GM23338 (cell line): ENCODE measurements around the gene CCDC12. TPM values are rescaled to one million over a fixed set of nuclear protein-coding genes. Genes with fewer than 3 reads are reported as not detected.

Experiments
- ATAC-seq: fragments of 200-7000 bp; cut with Tn5 transposase; 3 replicates; pipeline ENCODE4 v1.9.1; 2020
- DNase-seq: peaks from one replicate; pipeline ENCODE4 v3.0.0-alpha.2; 2015; ENCODE audit warnings: low spot score
- H2AFZ ChIP-seq: fragments of 200-600 bp; sonication (generic); 2 replicates; pipeline ENCODE4 v1.8.0; 2016; ENCODE audit warnings: antibody characterized with exemption, mild to moderate bottlenecking, moderate library complexity
- H3F3A ChIP-seq: fragments of 200-600 bp; sonication (generic); replicated peaks from 2 replicates; pipeline ENCODE4 v1.8.0; 2017; ENCODE audit warnings: antibody characterized with exemption, mixed run types, low read depth
- H3K27ac ChIP-seq: fragments of 200-600 bp; sonication (generic); 2 replicates; pipeline ENCODE4 v1.6.1; 2016; ENCODE audit warnings: low read depth
- H3K27me3 ChIP-seq: fragments of 200-600 bp; sonication (generic); 2 replicates; pipeline ENCODE4 v1.8.0; 2016; ENCODE audit warnings: mild to moderate bottlenecking, mixed run types, moderate library complexity; ENCODE audit not compliant: insufficient read depth
- H3K36me3 ChIP-seq: fragments of 200-600 bp; sonication (generic); 2 replicates; pipeline ENCODE4 v1.8.0; 2016; ENCODE audit warnings: mild to moderate bottlenecking; ENCODE audit not compliant: insufficient read depth
- H3K4me1 ChIP-seq: fragments of 200-600 bp; sonication (generic); 2 replicates; pipeline ENCODE4 v1.8.0; 2016; ENCODE audit warnings: mild to moderate bottlenecking, moderate library complexity; ENCODE audit not compliant: insufficient read depth
- H3K4me2 ChIP-seq: fragments of 200-600 bp; sonication (generic); 2 replicates; pipeline ENCODE4 v1.7.1; 2017; ENCODE audit warnings: mixed run types
- H3K4me3 ChIP-seq: fragments of 200-600 bp; sonication (generic); 2 replicates; pipeline ENCODE4 v1.6.1; 2016; ENCODE audit warnings: mixed run types
- H3K79me2 ChIP-seq: fragments of 200-600 bp; sonication (generic); replicated peaks from 2 replicates; pipeline ENCODE4 v1.8.0; 2017; ENCODE audit warnings: mild to moderate bottlenecking; ENCODE audit not compliant: insufficient read depth
- H3K9me2 ChIP-seq: fragments of 200-600 bp; sonication (generic); 2 replicates; pipeline ENCODE4 v1.8.0; 2017; ENCODE audit not compliant: insufficient read depth
- H4K20me1 ChIP-seq: fragments of 200-600 bp; sonication (generic); replicated peaks from 2 replicates; pipeline ENCODE4 v1.8.0; 2017; ENCODE audit warnings: mild to moderate bottlenecking; ENCODE audit not compliant: insufficient read depth
- H3K27ac Mint-ChIP-seq: 2 replicates; pipeline ENCODE4 v1.8.0; 2020; ENCODE audit warnings: inconsistent platforms, mild to moderate bottlenecking, moderate library complexity, mixed read lengths
- H3K27me3 Mint-ChIP-seq: 3 replicates; pipeline ENCODE4 v1.8.0; 2022; ENCODE audit warnings: low read depth, mild to moderate bottlenecking, moderate library complexity, mixed read lengths, inconsistent platforms; ENCODE audit not compliant: insufficient read depth, poor library complexity
- H3K36me3 Mint-ChIP-seq: 3 replicates; pipeline ENCODE4 v1.8.0; 2021; ENCODE audit warnings: low read depth, mild to moderate bottlenecking, inconsistent platforms, moderate library complexity, mixed read lengths
- H3K4me1 Mint-ChIP-seq: 3 replicates; pipeline ENCODE4 v1.8.0; 2020; ENCODE audit warnings: mild to moderate bottlenecking, inconsistent platforms, mixed read lengths
- H3K4me3 Mint-ChIP-seq: 3 replicates; pipeline ENCODE4 v1.8.0; 2021; ENCODE audit warnings: moderate library complexity, mild to moderate bottlenecking, inconsistent platforms, mixed read lengths
- H3K9me3 Mint-ChIP-seq: 3 replicates; pipeline ENCODE4 v1.8.0; 2020; ENCODE audit warnings: moderate library complexity, mild to moderate bottlenecking, inconsistent platforms, mixed read lengths
- CREB1 ChIP-seq: fragments of 250-450 bp; sonication (Bioruptor Pico); IDR thresholded peaks from 2 replicates; pipeline ENCODE4 v1.5.0; 2020; ENCODE audit warnings: low read depth, mild to moderate bottlenecking, moderate library complexity
- CTCF ChIP-seq, 2 experiments: fragments of 200-600 bp in 1 of 2; sonication (generic) in 1 of 2; conservative IDR thresholded peaks; 2 replicates each; pipeline versions ENCODE4 v1.5.1 to v1.6.1; 2016 to 2017; ENCODE audit warnings: antibody characterized with exemption in 2 of 2, low read depth in 2 of 2, mild to moderate bottlenecking in 2 of 2, moderate library complexity in 1 of 2
- EZH2 ChIP-seq: fragments of 200-600 bp; sonication (generic); IDR thresholded peaks from one replicate; pipeline ENCODE4 v1.8.0; 2017; ENCODE audit warnings: antibody characterized with exemption, mild to moderate bottlenecking, low read depth; ENCODE audit not compliant: unreplicated experiment
- JUNB ChIP-seq: IDR thresholded peaks from one replicate; pipeline ENCODE4 v1.6.1; 2016; ENCODE audit warnings: antibody characterized with exemption; ENCODE audit not compliant: unreplicated experiment
- NANOG ChIP-seq: IDR thresholded peaks from 2 replicates; pipeline ENCODE4 v1.6.1; 2016; ENCODE audit warnings: antibody characterized with exemption, borderline replicate concordance
- STAT1 ChIP-seq: IDR thresholded peaks from one replicate; pipeline ENCODE4 v1.6.1; 2016; ENCODE audit warnings: antibody characterized with exemption; ENCODE audit not compliant: unreplicated experiment
- ZNF114 ChIP-seq: fragments of 250-450 bp; sonication (Bioruptor Pico); IDR thresholded peaks from 2 replicates; pipeline ENCODE4 v1.5.0; 2020; ENCODE audit warnings: mild to moderate bottlenecking, moderate library complexity
- ZNF331 ChIP-seq: fragments of 250-450 bp; sonication (Bioruptor Pico); IDR thresholded peaks from 2 replicates; pipeline ENCODE4 v1.5.0; 2020; ENCODE audit warnings: low read depth, mild to moderate bottlenecking, moderate library complexity
- ZNF462 ChIP-seq: fragments of 250-450 bp; sonication (Bioruptor Pico); IDR thresholded peaks from 2 replicates; pipeline ENCODE4 v1.5.0; 2020; ENCODE audit warnings: mild to moderate bottlenecking, moderate library complexity
- polyA plus RNA-seq: library from polyadenylated mRNA; unstranded; fragments of >200 nt; fragmentation: Nextera tagmentation; extraction: Ambion mirVana; gene quantifications from 2 replicates; pipeline ENCODE4 v1.2.1, GENCODE V29; 2016
- total RNA-seq: library from RNA; depleted of rRNA; stranded (reverse); fragments of >200 nt; shearing (Covaris generic); gene quantifications from 2 replicates; pipeline ENCODE4 v1.2.3, GENCODE V29; 2014

CCDC12 gene
- total and polyA plus RNA-seq, 2 experiments from 2014 or later: 42.9 to 133 TPM

GRCh38 chr3:46897829-46898320 lies 78.7 kb downstream of the CCDC12 start:
- Histone ChIP-seq H3K27me3 (peaks cover 34% of the 10 kb centered on the region), H3K4me1 (peaks cover 4% of the 10 kb centered on the region), H3K4me3 (peak overlapping the region; percentile 45; the same call in 1 of the 2 replicates), H3K36me3 (no peaks in the 10 kb centered on the region), H3K9me2 (no peaks in the 10 kb centered on the region), H3F3A (no peaks in the 10 kb centered on the region), H2AFZ (no peak overlapping the region), H3K79me2 (no peaks in the 10 kb centered on the region), H3K4me2 (peak overlapping the region; percentile 76), H4K20me1 (0 out of 2 replicates have a peak, but pooled peaks cover 3% of the 10 kb centered on the region), H3K27ac (no peak overlapping the region)
- Mint-ChIP-seq H3K36me3 (no peaks in the 10 kb centered on the region), H3K4me1 (peaks cover 10% of the 10 kb centered on the region; the same call in 2 of the 3 replicates), H3K4me3 (peak overlapping the region; percentile 42; the same call in 1 of the 3 replicates), H3K9me3 (no peaks in the 10 kb centered on the region), H3K27me3 (peaks cover 41% of the 10 kb centered on the region), H3K27ac (no peak overlapping the region)
- DNase-seq (peak; percentile 59), ATAC-seq (peak; percentile 20)
- no peak for TF ChIP-seq STAT1
- no peak for TF ChIP-seq ZNF331 (CRISPR knock-in tag)
- no peak for TF ChIP-seq NANOG
- no peak for TF ChIP-seq EZH2
- no peak for TF ChIP-seq ZNF114 (CRISPR knock-in tag)
- TF ChIP-seq CTCF (conservative IDR thresholded peaks at IDR 0.05; ENCODE audit: low read depth in 2 of 2): peak; percentile 40 to 45
- TF ChIP-seq JUNB: no peak
- no peak for TF ChIP-seq ZNF462 (CRISPR knock-in tag)
- TF ChIP-seq CREB1 (CRISPR knock-in tag): no peak
